HepG2 (cell line): ENCODE measurements around the gene SEC61B. TPM values are rescaled to one million over a fixed set of nuclear protein-coding genes. Genes with fewer than 3 reads are reported as not detected.

ENCODE experiments used
- ELF3 ChIP-seq: IDR thresholded peaks from 2 replicates; pipeline ENCODE4 v1.6.1; 2016; ENCODE audit warnings: missing genetic modification reagents, missing compliant biosample characterization
- GATAD2A ChIP-seq: IDR thresholded peaks from 2 replicates; pipeline ENCODE4 v1.6.1; 2016
- KMT2A ChIP-seq: sonication (generic); formaldehyde crosslinking; IDR thresholded peaks from 2 replicates; pipeline ENCODE4 v1.4.0; 2020; ENCODE audit warnings: missing genetic modification reagents
- MED8 ChIP-seq: sonication (generic); formaldehyde crosslinking; IDR thresholded peaks from 2 replicates; pipeline ENCODE4 v1.8.1; 2023; ENCODE audit warnings: mild to moderate bottlenecking, missing genetic modification reagents; ENCODE audit not compliant: insufficient replicate concordance
- NR2F6 ChIP-seq, 2 experiments: IDR thresholded peaks; 2 replicates each; pipeline ENCODE4 v1.6.1; 2016; ENCODE audit warnings: antibody characterized with exemption in 1 of 2, mild to moderate bottlenecking in 1 of 2
- PRPF4 ChIP-seq: fragments of 200-400 bp; formaldehyde crosslinking; IDR thresholded peaks from 2 replicates; pipeline ENCODE4 v1.6.1; 2016; ENCODE audit warnings: low read length, low read depth; ENCODE audit not compliant: poor library complexity, severe bottlenecking
- RCOR2 ChIP-seq: IDR thresholded peaks from 2 replicates; pipeline ENCODE4 v1.6.1; 2016; ENCODE audit warnings: missing biosample characterization, missing genetic modification reagents
- ZFP36 ChIP-seq: fragments of 150-350 bp; IDR thresholded peaks from 2 replicates; pipeline ENCODE4 v1.6.1; 2018; ENCODE audit warnings: borderline replicate concordance, low read length, low read depth; ENCODE audit not compliant: partially characterized antibody
- ZFX ChIP-seq: sonication (generic); formaldehyde crosslinking; IDR thresholded peaks from 2 replicates; pipeline ENCODE4 v1.4.0; 2020; ENCODE audit warnings: mild to moderate bottlenecking, low read depth, missing genetic modification reagents, moderate library complexity
- ZNF354B ChIP-seq: sonication (generic); formaldehyde crosslinking; IDR thresholded peaks from 2 replicates; pipeline ENCODE4 v1.8.0; 2022; ENCODE audit warnings: mild to moderate bottlenecking, missing genetic modification reagents
- ZNF451 ChIP-seq: sonication (generic); formaldehyde crosslinking; IDR thresholded peaks from 2 replicates; pipeline ENCODE4 v1.5.0; 2020; ENCODE audit warnings: mild to moderate bottlenecking, missing genetic modification reagents
- ZNF563 ChIP-seq: sonication (generic); formaldehyde crosslinking; IDR thresholded peaks from 2 replicates; pipeline ENCODE4 v1.8.0; 2022; ENCODE audit warnings: mild to moderate bottlenecking, moderate library complexity, missing genetic modification reagents
- ZNF773 ChIP-seq: sonication (generic); formaldehyde crosslinking; IDR thresholded peaks from 2 replicates; pipeline ENCODE4 v1.4.0; 2020; ENCODE audit warnings: missing genetic modification reagents, borderline replicate concordance
- polyA plus RNA-seq, 8 experiments: library from polyadenylated mRNA; depleted of rRNA in 3 of 8; stranded (reverse) in 7 of 8; unstranded in 1 of 8; fragments of >200 nt; fragmentation: Illumina TruSeq in 4 of 8; extraction: Trizol in 4 of 8; gene quantifications; 2 replicates each; pipeline versions ENCODE4 v1.2.1 to v1.2.3, GENCODE V29; 2011 to 2016; ENCODE audit warnings: low read depth in 4 of 8, missing spikeins in 1 of 8, mixed read lengths in 1 of 8; ENCODE audit not compliant: insufficient read depth in 1 of 8
- total RNA-seq, 5 experiments: library from RNA; depleted of rRNA; stranded (reverse); fragments of >200 nt; fragmentation: Illumina TruSeq; extraction: Trizol; gene quantifications; 2 replicates each; pipeline ENCODE4 v1.2.3, GENCODE V29; 2016; ENCODE audit warnings: low read depth in 1 of 5
- TF ChIP-seq, protein P1 (sequence below): sonication (generic); formaldehyde crosslinking; IDR thresholded peaks from 2 replicates; pipeline ENCODE4; 2020; ENCODE audit warnings: missing genetic modification reagents, mild to moderate bottlenecking, borderline replicate concordance
- TF ChIP-seq, protein P2 (sequence below): IDR thresholded peaks from 2 replicates; pipeline ENCODE4 v1.6.1; 2016; ENCODE audit warnings: missing compliant biosample characterization, missing genetic modification reagents, borderline replicate concordance
- TF ChIP-seq, protein P3 (sequence below): IDR thresholded peaks from 2 replicates; pipeline ENCODE4 v1.4.0; 2020; ENCODE audit warnings: mild to moderate bottlenecking, missing genetic modification reagents
- TF ChIP-seq, protein P4 (sequence below): IDR thresholded peaks from 2 replicates; pipeline ENCODE4 v1.6.1; 2016; ENCODE audit warnings: control low read depth
- TF ChIP-seq, protein P5 (sequence below): sonication (generic); formaldehyde crosslinking; IDR thresholded peaks from 2 replicates; pipeline ENCODE4 v1.5.1; 2020; ENCODE audit warnings: missing genetic modification reagents, mild to moderate bottlenecking, borderline replicate concordance

Gene SEC61B
- total and polyA plus RNA-seq, 2 of the 13 experiments (the other 11 are each of a cell fraction or from before 2014, with no cell fraction given), result 191 to 368 TPM

DNA sequence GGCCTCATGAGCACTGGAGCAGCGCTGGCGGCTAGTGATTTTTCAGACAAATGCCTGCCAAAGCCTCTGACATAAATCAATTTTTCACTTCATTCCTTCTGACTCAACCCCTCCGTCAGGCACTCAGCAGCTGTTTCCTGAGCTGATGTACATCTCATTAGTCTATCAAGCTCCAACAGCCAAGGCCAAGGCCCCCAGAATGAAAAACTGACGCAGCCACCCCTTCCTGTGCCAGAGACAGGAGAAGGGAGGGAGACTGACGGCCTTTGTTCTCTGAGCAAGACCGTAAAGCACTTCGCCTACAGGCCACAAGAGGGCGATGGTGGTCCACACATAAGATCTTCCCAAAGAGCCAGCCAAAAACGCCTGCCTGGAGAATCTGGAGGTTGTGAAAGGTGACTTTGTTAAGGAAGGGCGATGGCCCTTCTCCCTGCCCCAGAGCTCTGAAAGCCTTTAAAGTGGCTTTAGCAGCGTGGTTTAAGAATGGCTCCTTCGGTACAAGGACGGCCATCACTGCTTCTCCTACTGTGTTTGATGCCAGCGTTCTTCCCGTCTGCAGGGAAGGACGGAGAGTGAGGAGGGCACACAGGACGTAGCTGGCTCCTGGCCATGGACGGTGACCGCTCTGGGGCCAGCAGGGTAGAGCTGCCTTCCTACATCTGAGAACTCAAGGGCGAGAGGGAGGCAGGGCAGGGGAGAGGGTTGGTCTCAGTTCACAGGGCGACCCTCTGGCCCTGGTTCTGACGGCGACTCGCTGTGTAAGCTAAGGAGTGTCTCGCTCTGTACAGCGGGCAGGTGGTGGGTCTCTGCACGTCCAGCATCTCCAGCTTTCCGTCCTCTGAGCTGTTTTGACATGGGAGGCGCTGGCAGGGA is 37.4 kb upstream of the SEC61B start (continued):
- TF ChIP-seq ZNF773 (CRISPR knock-in tag), result no peak
- TF ChIP-seq ZNF451 (CRISPR knock-in tag), result no peak
- TF ChIP-seq ZFX (CRISPR knock-in tag), result no peak; the same call in 1 of the 2 replicates
- TF ChIP-seq ELF3 (CRISPR knock-in tag), result peak; percentile 42; the same call in 1 of the 2 replicates
- TF ChIP-seq KMT2A (CRISPR knock-in tag), result no peak
- no peak for TF ChIP-seq ZFP36
- no peak for TF ChIP-seq ZNF354B (CRISPR knock-in tag)
- TF ChIP-seq NR2F6 (IDR thresholded peaks at IDR 0.05), result no peak
- no peak for TF ChIP-seq NR2F6 (CRISPR knock-in tag; IDR thresholded peaks at IDR 0.05)
- peak; percentile 42; the same call in 1 of the 2 replicates for TF ChIP-seq GATAD2A
- TF ChIP-seq RCOR2 (CRISPR knock-in tag), result no peak
- TF ChIP-seq, protein P1, sequence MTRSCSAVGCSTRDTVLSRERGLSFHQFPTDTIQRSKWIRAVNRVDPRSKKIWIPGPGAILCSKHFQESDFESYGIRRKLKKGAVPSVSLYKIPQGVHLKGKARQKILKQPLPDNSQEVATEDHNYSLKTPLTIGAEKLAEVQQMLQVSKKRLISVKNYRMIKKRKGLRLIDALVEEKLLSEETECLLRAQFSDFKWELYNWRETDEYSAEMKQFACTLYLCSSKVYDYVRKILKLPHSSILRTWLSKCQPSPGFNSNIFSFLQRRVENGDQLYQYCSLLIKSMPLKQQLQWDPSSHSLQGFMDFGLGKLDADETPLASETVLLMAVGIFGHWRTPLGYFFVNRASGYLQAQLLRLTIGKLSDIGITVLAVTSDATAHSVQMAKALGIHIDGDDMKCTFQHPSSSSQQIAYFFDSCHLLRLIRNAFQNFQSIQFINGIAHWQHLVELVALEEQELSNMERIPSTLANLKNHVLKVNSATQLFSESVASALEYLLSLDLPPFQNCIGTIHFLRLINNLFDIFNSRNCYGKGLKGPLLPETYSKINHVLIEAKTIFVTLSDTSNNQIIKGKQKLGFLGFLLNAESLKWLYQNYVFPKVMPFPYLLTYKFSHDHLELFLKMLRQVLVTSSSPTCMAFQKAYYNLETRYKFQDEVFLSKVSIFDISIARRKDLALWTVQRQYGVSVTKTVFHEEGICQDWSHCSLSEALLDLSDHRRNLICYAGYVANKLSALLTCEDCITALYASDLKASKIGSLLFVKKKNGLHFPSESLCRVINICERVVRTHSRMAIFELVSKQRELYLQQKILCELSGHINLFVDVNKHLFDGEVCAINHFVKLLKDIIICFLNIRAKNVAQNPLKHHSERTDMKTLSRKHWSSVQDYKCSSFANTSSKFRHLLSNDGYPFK (CRISPR knock-in tag), result no peak
- TF ChIP-seq, protein P2, sequence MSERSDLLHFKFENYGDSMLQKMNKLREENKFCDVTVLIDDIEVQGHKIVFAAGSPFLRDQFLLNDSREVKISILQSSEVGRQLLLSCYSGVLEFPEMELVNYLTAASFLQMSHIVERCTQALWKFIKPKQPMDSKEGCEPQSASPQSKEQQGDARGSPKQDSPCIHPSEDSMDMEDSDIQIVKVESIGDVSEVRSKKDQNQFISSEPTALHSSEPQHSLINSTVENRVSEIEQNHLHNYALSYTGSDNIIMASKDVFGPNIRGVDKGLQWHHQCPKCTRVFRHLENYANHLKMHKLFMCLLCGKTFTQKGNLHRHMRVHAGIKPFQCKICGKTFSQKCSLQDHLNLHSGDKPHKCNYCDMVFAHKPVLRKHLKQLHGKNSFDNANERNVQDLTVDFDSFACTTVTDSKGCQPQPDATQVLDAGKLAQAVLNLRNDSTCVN, result no peak
- TF ChIP-seq, protein P3, sequence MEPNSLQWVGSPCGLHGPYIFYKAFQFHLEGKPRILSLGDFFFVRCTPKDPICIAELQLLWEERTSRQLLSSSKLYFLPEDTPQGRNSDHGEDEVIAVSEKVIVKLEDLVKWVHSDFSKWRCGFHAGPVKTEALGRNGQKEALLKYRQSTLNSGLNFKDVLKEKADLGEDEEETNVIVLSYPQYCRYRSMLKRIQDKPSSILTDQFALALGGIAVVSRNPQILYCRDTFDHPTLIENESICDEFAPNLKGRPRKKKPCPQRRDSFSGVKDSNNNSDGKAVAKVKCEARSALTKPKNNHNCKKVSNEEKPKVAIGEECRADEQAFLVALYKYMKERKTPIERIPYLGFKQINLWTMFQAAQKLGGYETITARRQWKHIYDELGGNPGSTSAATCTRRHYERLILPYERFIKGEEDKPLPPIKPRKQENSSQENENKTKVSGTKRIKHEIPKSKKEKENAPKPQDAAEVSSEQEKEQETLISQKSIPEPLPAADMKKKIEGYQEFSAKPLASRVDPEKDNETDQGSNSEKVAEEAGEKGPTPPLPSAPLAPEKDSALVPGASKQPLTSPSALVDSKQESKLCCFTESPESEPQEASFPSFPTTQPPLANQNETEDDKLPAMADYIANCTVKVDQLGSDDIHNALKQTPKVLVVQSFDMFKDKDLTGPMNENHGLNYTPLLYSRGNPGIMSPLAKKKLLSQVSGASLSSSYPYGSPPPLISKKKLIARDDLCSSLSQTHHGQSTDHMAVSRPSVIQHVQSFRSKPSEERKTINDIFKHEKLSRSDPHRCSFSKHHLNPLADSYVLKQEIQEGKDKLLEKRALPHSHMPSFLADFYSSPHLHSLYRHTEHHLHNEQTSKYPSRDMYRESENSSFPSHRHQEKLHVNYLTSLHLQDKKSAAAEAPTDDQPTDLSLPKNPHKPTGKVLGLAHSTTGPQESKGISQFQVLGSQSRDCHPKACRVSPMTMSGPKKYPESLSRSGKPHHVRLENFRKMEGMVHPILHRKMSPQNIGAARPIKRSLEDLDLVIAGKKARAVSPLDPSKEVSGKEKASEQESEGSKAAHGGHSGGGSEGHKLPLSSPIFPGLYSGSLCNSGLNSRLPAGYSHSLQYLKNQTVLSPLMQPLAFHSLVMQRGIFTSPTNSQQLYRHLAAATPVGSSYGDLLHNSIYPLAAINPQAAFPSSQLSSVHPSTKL (CRISPR knock-in tag), result peak; percentile 40; the same call in 1 of the 2 replicates
- TF ChIP-seq, protein P4, sequence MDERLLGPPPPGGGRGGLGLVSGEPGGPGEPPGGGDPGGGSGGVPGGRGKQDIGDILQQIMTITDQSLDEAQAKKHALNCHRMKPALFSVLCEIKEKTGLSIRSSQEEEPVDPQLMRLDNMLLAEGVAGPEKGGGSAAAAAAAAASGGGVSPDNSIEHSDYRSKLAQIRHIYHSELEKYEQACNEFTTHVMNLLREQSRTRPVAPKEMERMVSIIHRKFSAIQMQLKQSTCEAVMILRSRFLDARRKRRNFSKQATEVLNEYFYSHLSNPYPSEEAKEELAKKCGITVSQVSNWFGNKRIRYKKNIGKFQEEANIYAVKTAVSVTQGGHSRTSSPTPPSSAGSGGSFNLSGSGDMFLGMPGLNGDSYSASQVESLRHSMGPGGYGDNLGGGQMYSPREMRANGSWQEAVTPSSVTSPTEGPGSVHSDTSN (CRISPR knock-in tag), result no peak
- TF ChIP-seq ZNF563 (CRISPR knock-in tag), result no peak
- no peak for TF ChIP-seq PRPF4
- no peak for TF ChIP-seq MED8 (CRISPR knock-in tag)
- TF ChIP-seq, protein P5, sequence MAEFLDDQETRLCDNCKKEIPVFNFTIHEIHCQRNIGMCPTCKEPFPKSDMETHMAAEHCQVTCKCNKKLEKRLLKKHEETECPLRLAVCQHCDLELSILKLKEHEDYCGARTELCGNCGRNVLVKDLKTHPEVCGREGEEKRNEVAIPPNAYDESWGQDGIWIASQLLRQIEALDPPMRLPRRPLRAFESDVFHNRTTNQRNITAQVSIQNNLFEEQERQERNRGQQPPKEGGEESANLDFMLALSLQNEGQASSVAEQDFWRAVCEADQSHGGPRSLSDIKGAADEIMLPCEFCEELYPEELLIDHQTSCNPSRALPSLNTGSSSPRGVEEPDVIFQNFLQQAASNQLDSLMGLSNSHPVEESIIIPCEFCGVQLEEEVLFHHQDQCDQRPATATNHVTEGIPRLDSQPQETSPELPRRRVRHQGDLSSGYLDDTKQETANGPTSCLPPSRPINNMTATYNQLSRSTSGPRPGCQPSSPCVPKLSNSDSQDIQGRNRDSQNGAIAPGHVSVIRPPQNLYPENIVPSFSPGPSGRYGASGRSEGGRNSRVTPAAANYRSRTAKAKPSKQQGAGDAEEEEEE, result no peak
